G401.6 (cell line): ENCODE measurements around the gene SORBS1.

Source experiments
- FAIRE-seq: peaks from 2 replicates; lab custom pipeline; 2012; peaks lifted over from hg19 to GRCh38; lab: Jason Lieb, UNC

Gene SORBS1

DNA sequence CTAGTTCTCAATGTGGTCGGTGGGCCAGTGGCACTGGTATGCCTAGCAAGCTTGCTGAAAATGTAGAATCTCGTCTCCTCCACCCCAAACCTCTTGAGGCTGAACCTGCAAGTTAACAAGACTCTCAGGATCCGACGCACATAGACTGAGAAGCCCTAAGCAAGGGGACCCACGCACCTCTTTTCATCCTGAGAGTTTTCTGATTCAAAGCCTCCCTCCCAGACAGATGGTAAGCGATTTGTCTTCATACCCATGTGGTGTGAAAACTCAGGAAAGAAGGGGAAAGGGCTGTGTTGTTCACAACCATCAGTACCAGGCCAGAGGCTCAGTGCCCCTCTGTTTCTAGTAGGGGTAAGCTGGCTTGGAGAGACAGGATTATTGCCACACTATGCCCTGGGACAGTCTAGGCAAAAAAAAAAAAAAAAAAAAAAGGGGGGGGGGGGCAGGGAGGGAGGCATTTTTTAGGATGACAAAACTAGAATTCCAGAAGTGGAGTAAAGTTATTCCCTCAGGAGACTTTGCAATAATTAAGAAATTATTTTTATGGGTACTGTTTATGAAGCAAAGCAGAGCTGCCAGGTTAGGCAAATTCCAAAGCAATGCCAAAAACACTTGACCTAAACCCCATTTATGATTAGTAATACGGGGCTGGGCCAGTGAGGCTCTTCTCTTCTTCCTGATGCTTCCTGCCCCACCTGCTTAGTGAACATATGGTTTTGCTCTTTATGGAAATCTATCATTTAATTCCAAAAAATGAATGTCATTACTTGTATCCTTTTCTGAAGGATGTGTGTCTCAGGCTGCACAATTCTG is 152.8 kb downstream of the SORBS1 start:
- no peak for FAIRE-seq

DNA sequence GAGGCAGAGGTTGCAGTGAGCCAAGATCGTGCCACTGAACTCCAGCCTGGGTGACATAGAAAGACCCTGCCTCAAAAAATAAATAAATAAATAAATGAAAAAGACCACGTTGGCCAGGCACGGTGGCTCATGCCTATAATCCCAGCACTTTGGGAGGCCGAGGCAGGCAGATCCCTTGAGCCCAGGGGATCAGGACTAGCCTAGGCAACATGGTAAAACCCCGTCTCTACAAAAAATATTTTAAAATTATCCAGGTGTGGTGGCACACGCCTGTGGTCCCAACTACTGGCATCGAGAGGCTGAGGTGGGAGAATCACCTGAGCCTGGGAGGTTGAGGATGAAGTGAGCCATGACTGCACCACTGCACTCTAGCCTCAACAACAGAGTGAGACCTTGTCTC is 153.6 kb downstream of the SORBS1 start:
- no peak for FAIRE-seq

- FAIRE-seq, result no peak
These were observed 154.4 kb downstream of the SORBS1 start for GRCh38 chr10:95406651-95407280.

DNA sequence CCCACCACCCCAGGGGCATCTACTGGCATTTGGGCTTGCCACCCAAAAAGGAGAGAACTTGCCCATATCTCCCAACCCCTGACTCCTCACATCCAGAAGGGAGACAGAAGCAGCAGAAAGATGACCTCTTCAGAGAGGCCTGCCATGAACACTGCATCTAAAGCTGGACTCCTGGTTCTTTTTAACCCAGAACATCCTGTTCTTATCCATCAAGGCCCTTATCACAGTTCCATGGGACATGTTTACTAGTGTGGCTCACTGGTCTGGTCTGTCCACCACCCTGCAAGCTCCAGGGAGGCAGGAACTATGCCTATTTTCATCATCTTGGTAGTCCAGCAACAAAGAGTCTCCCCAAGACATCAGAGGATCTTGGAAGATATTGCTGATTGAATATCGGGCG is 155.5 kb downstream of the SORBS1 start:
- no peak for FAIRE-seq

DNA sequence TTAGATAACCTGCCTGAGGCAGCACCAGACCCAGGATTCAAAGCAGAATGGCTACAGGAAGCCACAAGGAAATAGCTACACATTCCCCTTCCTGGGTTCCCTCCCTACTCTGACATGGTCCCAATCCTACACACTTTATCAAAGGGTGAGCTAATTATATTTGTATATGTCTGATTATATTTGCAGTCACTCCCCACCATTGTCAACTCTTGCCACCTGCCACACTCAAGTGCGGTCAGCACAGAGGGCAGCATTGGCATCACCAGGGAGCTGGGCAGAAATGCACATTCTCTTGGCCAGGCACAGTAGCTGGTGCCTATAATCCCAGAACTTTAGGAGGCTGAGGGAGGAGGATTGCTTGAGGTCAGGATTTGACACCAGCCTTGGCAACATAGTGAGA is 156.3 kb downstream of the SORBS1 start:
- FAIRE-seq, result no peak

DNA sequence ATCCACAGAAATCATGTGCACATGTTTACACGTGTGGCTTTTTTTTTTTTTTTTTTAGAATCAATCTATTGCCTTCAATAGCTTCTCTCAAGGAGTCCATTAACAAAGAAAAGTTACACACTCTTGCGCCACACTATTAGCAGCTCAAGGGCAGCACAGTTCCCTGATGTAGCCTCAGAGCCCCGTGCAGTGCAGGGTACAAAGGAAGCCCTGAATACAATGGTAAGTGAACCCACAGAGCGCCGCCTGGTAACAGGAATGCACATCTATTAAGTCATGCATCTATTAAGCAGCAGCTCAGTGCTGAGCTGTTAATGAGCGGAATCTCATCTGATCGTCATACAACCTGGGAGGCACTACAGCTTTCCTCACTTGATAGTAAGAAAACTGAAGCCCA is 156.7 kb downstream of the SORBS1 start:
- FAIRE-seq, result no peak

DNA sequence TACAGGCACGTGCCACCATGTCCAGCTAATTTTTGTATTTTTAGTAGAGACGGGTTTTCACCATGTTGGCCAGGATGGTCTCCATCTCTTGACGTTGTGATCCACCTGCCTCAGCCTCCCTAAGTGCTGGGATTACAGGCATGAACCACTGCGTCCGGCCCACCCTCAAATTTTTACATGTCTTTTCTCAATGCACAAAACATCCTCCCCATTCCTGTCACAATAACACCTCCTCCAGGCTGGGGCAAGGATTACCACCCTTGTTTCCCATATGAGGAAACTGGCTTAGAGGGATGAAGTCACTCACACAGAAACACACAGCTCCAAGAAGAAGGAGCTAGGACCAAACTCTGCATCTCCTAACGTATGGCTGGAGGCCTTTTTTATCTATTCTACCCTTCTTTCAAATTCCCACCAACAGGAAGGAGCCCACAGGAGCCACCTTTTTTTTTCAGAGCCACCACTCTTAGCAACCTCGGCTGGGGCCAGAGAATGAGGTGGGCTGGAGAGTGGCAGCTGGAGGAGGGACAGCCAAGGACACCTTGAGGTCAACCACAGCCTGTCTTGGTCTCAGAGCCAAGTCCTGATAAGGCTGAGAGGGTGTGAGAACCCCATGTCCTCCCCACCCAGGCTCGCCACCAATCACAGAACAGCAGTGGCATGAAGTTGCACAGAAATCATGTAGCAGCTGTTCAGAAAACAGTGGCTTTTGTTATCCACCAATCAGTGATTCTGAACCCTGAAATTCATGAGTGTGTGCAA is 157.3 kb downstream of the SORBS1 start:
- no peak for FAIRE-seq

- FAIRE-seq, result no peak
These were observed 159.3 kb downstream of the SORBS1 start for GRCh38 chr10:95401704-95402469.

- no peak for FAIRE-seq
These were observed 160.4 kb downstream of the SORBS1 start for GRCh38 chr10:95400787-95401186.

GRCh38 chr10:95399183-95399582 is 162.0 kb downstream of the SORBS1 start:
- FAIRE-seq, result no peak

DNA sequence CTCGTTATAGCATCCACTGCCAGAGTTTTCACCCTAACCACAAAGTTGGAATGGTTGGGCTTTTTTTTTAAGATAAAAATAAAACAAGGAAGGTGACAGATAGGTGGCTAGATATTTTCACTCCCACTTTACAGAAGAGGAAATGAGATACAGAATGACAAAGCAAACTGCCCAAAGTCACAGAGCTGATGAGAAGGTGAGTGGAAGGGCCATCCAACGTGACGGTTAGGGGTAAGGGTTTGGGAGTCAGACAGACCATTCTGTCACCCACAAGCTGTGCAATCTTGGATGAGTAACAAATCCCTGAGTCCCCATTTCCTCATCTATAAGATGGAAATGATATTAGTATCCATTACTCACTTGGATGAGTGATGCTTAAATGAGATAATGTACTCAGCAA is 163.4 kb downstream of the SORBS1 start:
- no peak for FAIRE-seq

GRCh38 chr10:95395947-95396449 is 165.2 kb downstream of the SORBS1 start:
- no peak for FAIRE-seq

DNA sequence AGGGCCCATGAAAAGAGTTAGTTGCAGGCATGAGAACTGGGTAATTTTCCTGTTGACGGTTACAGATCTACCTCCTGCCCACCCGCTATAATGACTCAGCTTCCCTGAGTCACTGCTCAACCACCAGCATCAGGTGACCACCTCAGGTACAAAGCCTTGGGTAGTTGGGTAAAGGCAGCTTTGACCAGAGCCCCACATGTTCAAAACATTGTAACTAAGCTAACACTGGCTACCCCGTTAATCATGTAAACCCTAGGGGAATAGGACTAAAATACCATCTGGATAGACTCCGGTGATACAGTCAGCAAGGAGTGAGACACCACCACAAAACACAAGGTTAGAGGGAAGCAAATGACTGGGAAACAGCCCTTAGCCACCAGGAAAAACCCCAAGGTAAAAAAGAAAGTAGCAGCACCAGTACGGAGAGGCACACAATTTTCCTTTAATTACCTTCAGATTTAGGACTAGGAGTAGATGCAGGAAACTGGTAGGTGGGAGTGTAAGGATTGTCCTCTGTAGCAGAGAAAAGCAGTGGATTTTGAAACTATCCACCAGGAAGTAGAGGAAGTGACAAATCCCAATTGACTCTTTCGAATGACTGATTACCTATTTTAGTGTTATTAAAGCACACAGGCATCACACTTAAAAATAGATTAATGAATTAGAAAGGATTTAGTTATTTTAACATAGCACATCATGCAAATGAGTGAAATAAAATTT is 166.8 kb downstream of the SORBS1 start:
- FAIRE-seq, result no peak

GRCh38 chr10:95392681-95393164 is 168.4 kb downstream of the SORBS1 start:
- FAIRE-seq, result no peak

GRCh38 chr10:95392217-95392584 is 169.0 kb downstream of the SORBS1 start:
- FAIRE-seq, result no peak

- FAIRE-seq, result no peak
These were observed 169.5 kb downstream of the SORBS1 start for GRCh38 chr10:95391581-95392216.

GRCh38 chr10:95391164-95391563 is 170.0 kb downstream of the SORBS1 start:
- no peak for FAIRE-seq

DNA sequence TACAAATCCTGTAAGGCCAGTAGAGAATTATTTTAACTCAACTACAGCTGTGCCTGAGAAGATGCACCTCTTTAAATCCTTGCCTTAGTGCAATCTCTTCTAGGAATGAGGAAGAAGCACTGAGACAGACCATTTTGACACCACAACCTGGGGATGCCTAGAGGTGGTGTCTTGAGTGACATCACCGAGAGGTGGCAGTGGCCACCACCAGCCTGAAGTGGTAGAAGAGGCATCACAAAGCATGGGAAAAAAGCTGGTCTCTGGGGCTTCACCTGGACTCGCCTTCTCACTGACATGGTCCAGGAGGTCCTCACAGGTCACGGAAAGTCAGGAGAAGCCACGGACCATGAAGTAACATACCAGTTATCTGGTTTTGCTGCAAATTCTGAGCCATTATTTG is 171.2 kb downstream of the SORBS1 start:
- no peak for FAIRE-seq

GRCh38 chr10:95389176-95389575 is 172.0 kb downstream of the SORBS1 start:
- no peak for FAIRE-seq

- FAIRE-seq, result no peak
These were observed 172.6 kb downstream of the SORBS1 start for GRCh38 chr10:95388539-95388938.

DNA sequence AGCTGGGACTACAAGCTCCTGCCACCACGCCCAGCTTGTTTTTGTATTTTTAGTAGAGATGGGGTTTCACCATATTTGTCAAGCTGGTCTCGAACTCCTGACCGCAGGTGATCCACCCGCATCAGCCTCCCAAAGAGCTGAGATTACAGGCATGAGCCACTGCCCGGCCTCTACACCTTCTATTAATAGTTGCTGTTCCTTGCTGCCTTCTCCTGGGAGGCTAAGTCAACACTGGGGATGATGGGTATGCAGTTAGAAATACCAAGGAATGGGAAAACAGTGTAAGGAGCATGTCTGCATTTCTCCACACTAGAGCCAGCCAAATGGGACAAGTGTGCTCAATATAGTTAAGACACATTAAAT is 173.1 kb downstream of the SORBS1 start:
- no peak for FAIRE-seq
